Astrocyte of the spinal cord (primary cell): ENCODE data around the gene PFKFB3.

Source experiments
- DNase-seq: peaks from one replicate; pipeline ENCODE4 v3.0.0; 2011; ENCODE audit warnings: low read depth, low spot score
- H3K4me3 ChIP-seq: 2 replicates; pipeline ENCODE4 v1.5.1; 2011; ENCODE audit warnings: low read depth, mild to moderate bottlenecking, low read length, moderate library complexity
- in situ Hi-C: cut with HindIII; loops from 2 replicates; pipeline ENCODE4 v1.10.0; 2017; ENCODE audit warnings: low sequenced_read_pairs
- TF ChIP-seq, protein P1 (sequence below): IDR thresholded peaks from 2 replicates; pipeline ENCODE4 v1.5.1; 2012; ENCODE audit warnings: low read depth, mild to moderate bottlenecking, low read length, inconsistent platforms

PFKFB3 gene

DNA sequence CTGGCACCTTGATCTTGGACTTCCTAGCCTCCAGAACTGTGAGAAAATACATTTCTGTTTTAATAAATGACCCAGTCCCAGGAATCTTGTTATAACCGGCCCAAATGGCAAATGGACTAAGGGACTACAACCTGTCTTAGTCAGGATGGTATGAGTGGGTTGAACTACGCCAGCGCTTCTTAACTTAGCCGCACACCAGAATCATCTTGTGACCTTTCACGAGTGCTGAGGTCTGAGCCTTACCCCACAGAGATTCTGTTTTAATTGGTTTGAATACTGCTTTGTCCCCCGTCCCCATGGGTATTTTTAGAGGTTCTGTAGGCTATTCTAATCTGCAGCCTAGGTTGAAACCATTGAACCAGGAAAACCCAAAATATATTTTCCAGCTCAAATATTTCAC is 48.0 kb downstream of the PFKFB3 start:
- H3K4me3 ChIP-seq: no peak overlapping the region
- TF ChIP-seq, protein P1, sequence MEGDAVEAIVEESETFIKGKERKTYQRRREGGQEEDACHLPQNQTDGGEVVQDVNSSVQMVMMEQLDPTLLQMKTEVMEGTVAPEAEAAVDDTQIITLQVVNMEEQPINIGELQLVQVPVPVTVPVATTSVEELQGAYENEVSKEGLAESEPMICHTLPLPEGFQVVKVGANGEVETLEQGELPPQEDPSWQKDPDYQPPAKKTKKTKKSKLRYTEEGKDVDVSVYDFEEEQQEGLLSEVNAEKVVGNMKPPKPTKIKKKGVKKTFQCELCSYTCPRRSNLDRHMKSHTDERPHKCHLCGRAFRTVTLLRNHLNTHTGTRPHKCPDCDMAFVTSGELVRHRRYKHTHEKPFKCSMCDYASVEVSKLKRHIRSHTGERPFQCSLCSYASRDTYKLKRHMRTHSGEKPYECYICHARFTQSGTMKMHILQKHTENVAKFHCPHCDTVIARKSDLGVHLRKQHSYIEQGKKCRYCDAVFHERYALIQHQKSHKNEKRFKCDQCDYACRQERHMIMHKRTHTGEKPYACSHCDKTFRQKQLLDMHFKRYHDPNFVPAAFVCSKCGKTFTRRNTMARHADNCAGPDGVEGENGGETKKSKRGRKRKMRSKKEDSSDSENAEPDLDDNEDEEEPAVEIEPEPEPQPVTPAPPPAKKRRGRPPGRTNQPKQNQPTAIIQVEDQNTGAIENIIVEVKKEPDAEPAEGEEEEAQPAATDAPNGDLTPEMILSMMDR: no peak
- no peak for DNase-seq
- in situ Hi-C loops: no loop called here

DNA sequence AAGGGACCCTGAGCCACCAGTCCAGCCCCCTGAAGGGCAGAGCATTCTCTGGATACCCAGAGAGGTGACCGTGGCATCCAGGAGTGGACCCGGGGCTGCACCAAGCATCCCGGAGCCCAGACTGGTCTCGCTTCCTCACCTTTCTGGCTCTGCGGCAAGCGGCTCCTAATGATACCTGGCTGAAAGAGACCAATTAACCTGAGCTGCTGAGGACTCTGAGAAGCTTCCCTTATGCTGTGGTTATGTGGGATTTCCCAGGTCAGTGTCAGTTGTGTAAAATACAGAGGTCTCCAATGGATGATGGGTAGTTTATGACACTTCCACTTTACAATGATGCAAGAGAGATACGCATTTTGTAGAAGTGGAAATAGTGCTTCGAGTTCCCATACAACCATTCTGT is 51.5 kb downstream of the PFKFB3 start:
- TF ChIP-seq, protein P1: no peak
- no peak overlapping the region for H3K4me3 ChIP-seq
- no peak for DNase-seq
- in situ Hi-C loops: no loop called here

DNA sequence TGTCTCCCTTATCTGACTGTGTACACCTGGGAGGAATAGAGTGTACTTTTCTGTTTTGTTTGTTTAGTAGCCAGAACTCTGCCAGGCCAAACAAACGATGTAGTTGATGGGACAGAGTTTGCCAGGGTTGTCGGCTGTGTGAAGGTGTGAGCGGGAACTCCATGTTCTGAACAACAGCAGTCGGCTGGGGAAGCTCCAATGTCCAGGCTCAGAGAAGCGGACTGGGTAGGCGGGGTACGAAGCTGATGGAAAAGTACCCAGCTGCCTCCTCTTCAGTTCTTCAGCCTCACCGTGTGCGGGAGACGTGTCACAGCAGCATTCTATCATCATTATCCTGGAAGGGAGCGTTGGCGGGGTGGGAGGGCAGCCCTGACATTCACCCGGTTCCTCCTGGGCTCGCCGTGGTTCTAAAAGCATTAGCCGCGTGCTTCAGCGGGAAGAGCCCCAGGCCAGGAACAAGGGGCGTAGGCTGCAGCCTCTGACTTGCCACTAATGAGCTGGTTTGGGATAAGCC is 52.9 kb downstream of the PFKFB3 start:
- in situ Hi-C loops: no loop called here

DNA sequence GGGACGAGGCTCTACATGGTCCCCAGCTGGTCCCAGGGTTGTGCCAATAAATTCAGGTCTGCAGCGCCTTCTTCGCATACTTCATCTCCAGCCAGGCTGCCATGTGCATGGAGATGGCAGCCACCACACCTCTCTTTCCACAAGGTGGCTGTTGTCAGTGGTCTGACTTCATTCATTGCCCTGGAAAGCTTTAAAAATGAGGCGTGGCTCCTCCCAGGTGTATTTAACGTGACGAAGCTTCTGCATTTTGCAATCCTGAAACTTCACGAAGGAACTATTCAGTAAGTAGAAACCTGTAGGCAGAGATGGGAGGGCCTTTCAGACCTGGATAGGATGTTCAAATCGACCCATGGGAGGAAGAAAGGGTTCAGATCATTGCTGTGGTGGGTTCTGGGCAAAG is 53.7 kb downstream of the PFKFB3 start:
- DNase-seq: no peak
- in situ Hi-C loops: no loop called here
- TF ChIP-seq, protein P1: no peak
- no peak overlapping the region for H3K4me3 ChIP-seq

More for the DNA sequence above, 52.9 kb downstream of the PFKFB3 start:
- no peak overlapping the region for H3K4me3 ChIP-seq
- TF ChIP-seq, protein P1: no peak
- no peak for DNase-seq

DNA sequence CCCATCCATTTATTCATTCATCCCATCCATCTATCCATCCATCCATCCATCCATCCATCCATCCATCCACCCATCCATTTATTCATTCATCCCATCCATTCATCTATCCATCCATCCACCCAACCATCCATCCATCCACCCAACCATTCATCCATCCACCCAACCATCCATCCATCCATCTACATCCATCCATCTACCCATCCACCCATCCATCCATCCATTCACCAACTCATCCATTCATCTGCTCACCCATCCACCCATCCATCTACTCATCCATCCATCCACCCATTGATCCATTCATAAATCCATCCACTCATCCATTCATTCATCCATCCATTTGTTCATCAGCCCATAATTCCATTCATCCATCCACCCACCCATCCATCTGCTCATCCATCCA is 56.4 kb downstream of the PFKFB3 start:
- H3K4me3 ChIP-seq: no peak overlapping the region
- no peak for DNase-seq
- in situ Hi-C loops: no loop called here
- TF ChIP-seq, protein P1: no peak

DNA sequence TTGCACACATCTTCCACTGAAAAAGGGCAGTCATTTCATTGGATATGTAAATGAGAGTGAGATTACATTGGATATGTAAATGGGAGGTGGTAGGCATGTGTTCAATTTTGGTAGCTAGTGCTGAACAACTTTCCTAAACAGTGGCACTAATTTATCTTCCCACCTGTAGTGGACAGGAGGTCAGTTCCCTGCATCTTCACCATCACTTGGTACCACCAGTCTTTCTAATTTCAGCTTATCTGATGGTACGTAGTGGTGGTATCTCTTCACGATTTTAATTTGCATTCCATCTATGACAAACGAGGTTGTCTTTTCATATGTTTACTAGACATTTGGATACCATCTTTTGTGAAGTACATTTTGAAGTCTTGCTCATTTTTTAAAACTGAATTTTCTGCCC is 58.1 kb downstream of the PFKFB3 start:
- no peak for DNase-seq
- TF ChIP-seq, protein P1: no peak
- in situ Hi-C loops: no loop called here
- no peak overlapping the region for H3K4me3 ChIP-seq

DNA sequence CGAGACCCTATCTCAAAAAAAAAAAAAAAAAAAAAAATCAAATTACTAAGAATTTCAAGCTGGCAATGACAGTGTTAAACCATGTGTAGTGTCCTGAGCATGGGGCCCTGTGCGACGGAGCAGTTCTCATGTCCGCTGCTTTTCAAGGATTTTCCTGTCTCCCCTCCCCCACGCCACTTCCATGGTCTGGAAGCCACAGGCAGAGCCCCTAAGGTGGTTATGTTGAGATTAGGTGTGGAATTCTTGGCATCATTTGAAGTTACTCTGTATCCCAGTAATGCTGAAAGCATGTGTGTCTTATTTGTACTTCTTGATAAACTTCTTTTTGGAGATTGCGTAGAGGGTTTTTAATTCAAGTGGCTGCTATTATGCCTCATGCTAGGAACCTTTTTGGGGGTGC is 65.2 kb downstream of the PFKFB3 start:
- TF ChIP-seq, protein P1: no peak
- no peak overlapping the region for H3K4me3 ChIP-seq
- in situ Hi-C loops: no loop called here

More for the DNA sequence above, 65.2 kb downstream of the PFKFB3 start:
- DNase-seq: no peak
